ENCODE data around the gene MRPL50. TPM values are rescaled to one million over a fixed set of nuclear protein-coding genes. Genes with fewer than 3 reads are reported as not detected.

The MRPL50 gene
- total and polyA plus RNA-seq, 5 experiments from 2014 or later = 12.9 to 21.3 (median 17.8) TPM

- DNase-seq (no peak), ATAC-seq (no peak)
- peaks cover 6 to 26% (median 16%) of the 10 kb centered on the region in 5 donors for H3K27me3 Mint-ChIP-seq
- POLR2A ChIA-PET = no interaction called here
- peaks cover 0 to 9% (median 0%) of the 10 kb centered on the region in 3 donors for H3K36me3 Mint-ChIP-seq
- peaks cover 0 to 3% (median 0%) of the 10 kb centered on the region in 9 donors for H3K9me3 Mint-ChIP-seq
- H3K27ac Mint-ChIP-seq = no peak overlapping the region
- no peak overlapping the region for H3K4me3 Mint-ChIP-seq
- no peaks in the 10 kb centered on the region for H3K4me1 Mint-ChIP-seq
These were observed 29.1 kb downstream of the MRPL50 start for GRCh38 chr9:101369286-101369685.

- Mint-ChIP-seq H3K9me3 (peaks cover 0 to 3% (median 0%) of the 10 kb centered on the region in 9 donors), H3K4me3 (no peak overlapping the region), H3K27me3 (peaks cover 8 to 35% (median 9%) of the 10 kb centered on the region in 5 donors), H3K36me3 (peaks cover 0 to 9% (median 0%) of the 10 kb centered on the region in 3 donors), H3K27ac (no peak overlapping the region), H3K4me1 (no peaks in the 10 kb centered on the region)
- ATAC-seq (no peak), DNase-seq (no peak)
- POLR2A ChIA-PET = no interaction called here
These were observed 31.1 kb downstream of the MRPL50 start for GRCh38 chr9:101367323-101367722.

GRCh38 chr9:101366038-101366756 is 32.2 kb downstream of the MRPL50 start:
- H3K4me3 Mint-ChIP-seq = no peak overlapping the region
- peaks cover 4 to 27% (median 9%) of the 10 kb centered on the region in 5 donors for H3K27me3 Mint-ChIP-seq
- no peaks in the 10 kb centered on the region for H3K4me1 Mint-ChIP-seq
- DNase-seq (no peak), ATAC-seq (no peak)
- POLR2A ChIA-PET = no interaction called here
- H3K27ac Mint-ChIP-seq = no peak overlapping the region
- no peaks in the 10 kb centered on the region for H3K9me3 Mint-ChIP-seq
- H3K36me3 Mint-ChIP-seq = peaks cover 0 to 1% (median 0%) of the 10 kb centered on the region in 3 donors

- ATAC-seq (no peak), DNase-seq (no peak)
- POLR2A ChIA-PET = no interaction called here
- Mint-ChIP-seq H3K4me1 (no peaks in the 10 kb centered on the region), H3K27ac (no peak overlapping the region), H3K27me3 (peaks cover 3 to 17% (median 5%) of the 10 kb centered on the region in 5 donors), H3K4me3 (no peak overlapping the region), H3K36me3 (no peaks in the 10 kb centered on the region), H3K9me3 (peaks cover 0 to 2% (median 0%) of the 10 kb centered on the region in 9 donors)
These were observed 33.2 kb downstream of the MRPL50 start for GRCh38 chr9:101365181-101365580.

- peaks cover 3 to 11% (median 6%) of the 10 kb centered on the region in 5 donors for H3K27me3 Mint-ChIP-seq
These were observed 36.0 kb downstream of the MRPL50 start for GRCh38 chr9:101362450-101362849.

GRCh38 chr9:101360647-101361046 is 37.8 kb downstream of the MRPL50 start:
- peaks cover 0 to 2% (median 0%) of the 10 kb centered on the region in 9 donors for H3K9me3 Mint-ChIP-seq
- no peaks in the 10 kb centered on the region for H3K4me1 Mint-ChIP-seq
- H3K36me3 Mint-ChIP-seq = no peaks in the 10 kb centered on the region
- DNase-seq (no peak), ATAC-seq (no peak)
- H3K27me3 Mint-ChIP-seq = peaks cover 2 to 11% (median 7%) of the 10 kb centered on the region in 5 donors
- no peak overlapping the region for H3K4me3 Mint-ChIP-seq
- POLR2A ChIA-PET = no interaction called here
- no peak overlapping the region for H3K27ac Mint-ChIP-seq

More at GRCh38 chr9:101362450-101362849, 36.0 kb downstream of the MRPL50 start:
- Mint-ChIP-seq H3K4me1 (no peaks in the 10 kb centered on the region), H3K27ac (peak overlapping the region in 1 of 10 donors; percentile 63), H3K4me3 (no peak overlapping the region), H3K36me3 (no peaks in the 10 kb centered on the region), H3K9me3 (peaks cover 0 to 2% (median 0%) of the 10 kb centered on the region in 9 donors)
- POLR2A ChIA-PET = no interaction called here
- no peak for DNase-seq
- ATAC-seq = no peak

GRCh38 chr9:101359679-101360078 is 38.7 kb downstream of the MRPL50 start:
- no peak for ATAC-seq
- no peak overlapping the region for H3K27ac Mint-ChIP-seq
- no peaks in the 10 kb centered on the region for H3K36me3 Mint-ChIP-seq
- no peak for DNase-seq
- H3K4me3 Mint-ChIP-seq = no peak overlapping the region
- H3K27me3 Mint-ChIP-seq = peaks cover 2 to 11% (median 4%) of the 10 kb centered on the region in 5 donors
- H3K9me3 Mint-ChIP-seq = peaks cover 0 to 2% (median 0%) of the 10 kb centered on the region in 9 donors
- POLR2A ChIA-PET = no interaction called here
- H3K4me1 Mint-ChIP-seq = no peaks in the 10 kb centered on the region

GRCh38 chr9:101356619-101357018 is 41.8 kb downstream of the MRPL50 start:
- Mint-ChIP-seq H3K27me3 (peaks cover 4 to 17% (median 7%) of the 10 kb centered on the region in 5 donors), H3K4me1 (no peaks in the 10 kb centered on the region), H3K27ac (no peak overlapping the region), H3K9me3 (peaks cover 0 to 2% (median 0%) of the 10 kb centered on the region in 9 donors), H3K36me3 (no peaks in the 10 kb centered on the region), H3K4me3 (no peak overlapping the region)
- ATAC-seq (no peak), DNase-seq (no peak)
- POLR2A ChIA-PET = no interaction called here

GRCh38 chr9:101354765-101355708 is 43.4 kb downstream of the MRPL50 start:
- peaks cover 4 to 17% (median 7%) of the 10 kb centered on the region in 5 donors for H3K27me3 Mint-ChIP-seq
- POLR2A ChIA-PET = no interaction called here
- ATAC-seq = no peak
- H3K36me3 Mint-ChIP-seq = no peaks in the 10 kb centered on the region
- no peak overlapping the region for H3K4me3 Mint-ChIP-seq
- DNase-seq = no peak
- no peak overlapping the region for H3K27ac Mint-ChIP-seq
- H3K9me3 Mint-ChIP-seq = no peaks in the 10 kb centered on the region
- no peaks in the 10 kb centered on the region for H3K4me1 Mint-ChIP-seq

GRCh38 chr9:101354143-101354764 is 44.2 kb downstream of the MRPL50 start:
- POLR2A ChIA-PET = no interaction called here
- peaks cover 0 to under 1% (median 0%) of the 10 kb centered on the region in 3 donors for H3K36me3 Mint-ChIP-seq
- H3K27ac Mint-ChIP-seq = no peak overlapping the region
- DNase-seq (no peak), ATAC-seq (no peak)
- H3K4me1 Mint-ChIP-seq = no peaks in the 10 kb centered on the region
- H3K9me3 Mint-ChIP-seq = peaks cover 0 to under 1% (median 0%) of the 10 kb centered on the region in 9 donors
- H3K4me3 Mint-ChIP-seq = no peak overlapping the region
- peaks cover 4 to 17% (median 7%) of the 10 kb centered on the region in 5 donors for H3K27me3 Mint-ChIP-seq

- Mint-ChIP-seq H3K4me3 (no peak overlapping the region), H3K27ac (no peak overlapping the region), H3K9me3 (peaks cover 0 to 6% (median 1%) of the 10 kb centered on the region in 9 donors), H3K27me3 (peaks cover 5 to 17% (median 13%) of the 10 kb centered on the region in 5 donors), H3K36me3 (peaks cover 0 to 7% (median 0%) of the 10 kb centered on the region in 3 donors), H3K4me1 (no peaks in the 10 kb centered on the region)
- POLR2A ChIA-PET = no interaction called here
- DNase-seq (no peak), ATAC-seq (no peak)
These were observed 44.7 kb downstream of the MRPL50 start for GRCh38 chr9:101353683-101354082.

GRCh38 chr9:101352892-101353463 is 45.4 kb downstream of the MRPL50 start:
- Mint-ChIP-seq H3K27ac (no peak overlapping the region), H3K9me3 (peaks cover 0 to 7% (median 1%) of the 10 kb centered on the region in 9 donors), H3K4me3 (no peak overlapping the region), H3K36me3 (peaks cover 0 to 7% (median 0%) of the 10 kb centered on the region in 3 donors), H3K27me3 (peaks cover 5 to 17% (median 14%) of the 10 kb centered on the region in 5 donors), H3K4me1 (no peaks in the 10 kb centered on the region)
- no peak for DNase-seq
- no peak for ATAC-seq
- POLR2A ChIA-PET = no interaction called here

All from naive thymus-derived CD8-positive, alpha-beta T cell (primary cell).